Gastrocnemius medialis (tissue), 4 donors: Measurements from ENCODE around the gene ODC1. TPM values are rescaled to one million over a fixed set of nuclear protein-coding genes. Genes with fewer than 3 reads are reported as not detected.

Source experiments
- ATAC-seq, 2 donors: fragments of 150-250 bp; one replicate each; pipeline ENCODE4 v1.9.1; 2016
- DNase-seq, 2 donors: peaks; one replicate each; pipeline ENCODE4 v3.0.0-alpha.2; 2019
- H3K27ac ChIP-seq, 4 donors: fragments of 200-600 bp; sonication (generic); 1 replicate in 1 of 4; 2 replicates in 3 of 4; pipeline ENCODE4 v1.5.1; 2016 to 2018; ENCODE audit warnings: mild to moderate bottlenecking in 2 of 4, moderate library complexity in 1 of 4
- H3K27me3 ChIP-seq, 3 donors: fragments of 200-600 bp; sonication (generic) in 2 of 3; 1 replicate in 1 of 3; 2 replicates in 2 of 3; pipeline versions ENCODE4 v1.5.1 to v1.6.0; 2016 to 2019; ENCODE audit warnings: mild to moderate bottlenecking in 1 of 3, moderate library complexity in 1 of 3
- H3K36me3 ChIP-seq, 2 donors: fragments of 200-600 bp; sonication (generic) in 1 of 2; one replicate each; pipeline ENCODE4 v1.5.1; 2017 to 2018
- H3K4me1 ChIP-seq, 2 donors: fragments of 200-600 bp; sonication (generic) in 1 of 2; one replicate each; pipeline ENCODE4 v1.5.1; 2016 to 2017; ENCODE audit warnings: mild to moderate bottlenecking in 2 of 2
- H3K4me3 ChIP-seq, 4 donors: fragments of 200-600 bp; sonication (generic) in 3 of 4; 1 replicate in 1 of 4; 2 replicates in 3 of 4; pipeline ENCODE4 v1.5.1; 2016 to 2019; ENCODE audit warnings: mild to moderate bottlenecking in 2 of 4
- H3K9me3 ChIP-seq, 3 donors: fragments of 200-600 bp; sonication (generic) in 2 of 3; 1 replicate in 1 of 3; 2 replicates in 2 of 3; pipeline ENCODE4 v1.5.1; 2016 to 2019
- CTCF ChIP-seq, 5 experiments: fragments of 450-650 bp in 3 of 5; fragments of 200-600 bp in 2 of 5; sonication (generic) in 2 of 5; IDR thresholded peaks in 4 of 5; conservative IDR thresholded peaks in 1 of 5; 1 replicate in 4 of 5; 2 replicates in 1 of 5; pipeline ENCODE4 v1.5.1; 2016 to 2019; ENCODE audit warnings: antibody characterized with exemption in 5 of 5, mild to moderate bottlenecking in 3 of 5, moderate library complexity in 3 of 5
- POLR2A ChIP-seq, 2 donors: fragments of 450-650 bp; IDR thresholded peaks; one replicate each; pipeline ENCODE4 v1.6.1; 2017; ENCODE audit warnings: antibody characterized with exemption in 2 of 2, mild to moderate bottlenecking in 2 of 2, moderate library complexity in 2 of 2
- in situ Hi-C, 4 donors: fragments of 200-750 bp; cut with MboI; loops; one replicate each; pipeline versions ENCODE4 v1.15.0 to v1.8.0; 2017; ENCODE audit warnings: low sequenced_read_pairs in 4 of 4
- intact Hi-C: fragments of 100-400 bp; cut with DNase I; formaldehyde crosslinking; loops from one replicate; pipeline ENCODE4 v1.15.1; 2023; ENCODE audit warnings: low total_unique reads
- total RNA-seq, 4 donors: library from RNA; depleted of rRNA; stranded (reverse); fragments of >200 nt; gene quantifications; one replicate each; pipeline versions ENCODE4 v1.1.0 to v1.2.3, GENCODE V29; 2016

The ODC1 gene
- total RNA-seq, 4 donors from 2014 or later, result 134 to 339 (median 255) TPM

GRCh38 chr2:10400978-10401951 is 46.9 kb downstream of the ODC1 start:
- Histone ChIP-seq H3K4me1 (peaks cover 23 to 39% of the 10 kb centered on the region in 2 donors), H3K4me3 (no peak overlapping the region), H3K9me3 (no peaks in the 10 kb centered on the region), H3K27me3 (no peaks in the 10 kb centered on the region), H3K27ac (peak overlapping the region in 3 of 4 donors; percentile 55 to 59 (median 58)), H3K36me3 (no peaks in the 10 kb centered on the region)
- TF ChIP-seq CTCF (IDR thresholded peaks at IDR 0.05 in 4 of 5, conservative IDR thresholded peaks at IDR 0.05 in 1 of 5) (no peak), POLR2A (IDR thresholded peaks at IDR 0.05) (no peak)
- DNase-seq (no peak), ATAC-seq (no peak)
- intact Hi-C loops (no loop called here), in situ Hi-C loops (loop anchor here in 1 of 4 donors (10.0 kb wide), 1 partner anchor 276 kb away; the partner anchor contains the start of gene RRM2)

- H3K4me1 ChIP-seq, result peaks cover 17 to 33% of the 10 kb centered on the region in 2 donors
- DNase-seq (peak; percentile 25 to 36), ATAC-seq (no peak)
- no peak overlapping the region for H3K4me3 ChIP-seq
- H3K9me3 ChIP-seq, result no peaks in the 10 kb centered on the region
- H3K27ac ChIP-seq, result peak overlapping the region in 3 of 4 donors; percentile 55 to 59 (median 58)
- H3K27me3 ChIP-seq, result no peaks in the 10 kb centered on the region
- TF ChIP-seq CTCF (IDR thresholded peaks at IDR 0.05 in 4 of 5, conservative IDR thresholded peaks at IDR 0.05 in 1 of 5) (no peak), POLR2A (IDR thresholded peaks at IDR 0.05) (no peak)
- in situ Hi-C loops, result loop anchor here in 1 of 4 donors (10.0 kb wide), 1 partner anchor 276 kb away; the partner anchor contains the start of gene RRM2
- no peaks in the 10 kb centered on the region for H3K36me3 ChIP-seq
- intact Hi-C loops, result no loop called here
These were observed 47.6 kb downstream of the ODC1 start for GRCh38 chr2:10400568-10400977.

DNA sequence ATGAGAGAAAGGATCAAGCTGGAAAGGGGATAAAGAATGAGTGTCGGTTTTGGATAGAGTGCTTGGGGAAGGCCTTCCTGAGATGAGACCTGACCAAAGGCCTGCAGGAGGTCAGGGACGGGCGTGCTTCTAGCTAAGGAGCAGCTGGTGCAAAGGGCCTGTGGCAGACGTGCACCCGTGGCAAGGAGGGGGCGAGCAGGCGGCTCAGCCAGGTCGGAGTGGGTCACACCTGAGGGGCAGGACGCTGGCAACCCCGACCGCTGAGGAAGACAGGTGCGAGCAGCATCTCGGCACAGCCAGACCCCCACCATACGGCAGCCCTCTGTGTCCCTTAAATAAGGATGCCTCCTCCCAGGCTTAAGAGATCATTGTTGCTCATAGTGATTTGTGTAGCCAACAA is 48.1 kb downstream of the ODC1 start:
- H3K27ac ChIP-seq, result peak overlapping the region in 3 of 4 donors; percentile 19 to 59 (median 55)
- no peak for DNase-seq
- in situ Hi-C loops, result loop anchor here in 1 of 4 donors (10.0 kb wide), 1 partner anchor 275 kb away; the partner anchor contains the start of gene RRM2
- no peak for ATAC-seq
- H3K9me3 ChIP-seq, result no peaks in the 10 kb centered on the region
- peaks cover 11 to 28% of the 10 kb centered on the region in 2 donors for H3K4me1 ChIP-seq
- no peak overlapping the region for H3K4me3 ChIP-seq
- H3K36me3 ChIP-seq, result no peaks in the 10 kb centered on the region
- intact Hi-C loops, result no loop called here
- TF ChIP-seq CTCF (IDR thresholded peaks at IDR 0.05 in 4 of 5, conservative IDR thresholded peaks at IDR 0.05 in 1 of 5), result no peak
- H3K27me3 ChIP-seq, result no peaks in the 10 kb centered on the region

DNA sequence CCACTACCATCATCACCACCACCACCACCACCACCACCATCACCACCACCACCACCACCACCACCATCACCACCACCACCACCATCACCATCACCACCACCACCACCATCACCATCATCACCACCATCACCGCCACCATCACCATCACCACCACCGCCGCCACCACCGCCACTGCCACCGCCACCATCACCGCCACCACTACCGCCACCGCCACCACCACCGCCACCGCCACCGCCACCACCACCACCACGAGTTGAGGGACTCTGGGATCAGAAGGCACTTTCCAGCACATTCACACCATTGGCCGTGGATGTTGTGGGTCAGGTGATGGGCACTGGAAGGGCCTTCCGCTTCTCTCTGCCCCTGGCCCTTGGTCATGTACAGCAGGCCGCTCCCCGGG is 48.8 kb downstream of the ODC1 start:
- intact Hi-C loops (no loop called here), in situ Hi-C loops (no loop called here)
- Histone ChIP-seq H3K4me1 (peaks cover 5 to 21% of the 10 kb centered on the region in 2 donors), H3K9me3 (no peaks in the 10 kb centered on the region), H3K4me3 (no peak overlapping the region), H3K27me3 (no peaks in the 10 kb centered on the region), H3K27ac (no peak overlapping the region), H3K36me3 (no peaks in the 10 kb centered on the region)
- TF ChIP-seq POLR2A (IDR thresholded peaks at IDR 0.05) (no peak), CTCF (IDR thresholded peaks at IDR 0.05 in 4 of 5, conservative IDR thresholded peaks at IDR 0.05 in 1 of 5) (no peak)
- DNase-seq (no peak), ATAC-seq (no peak)
